Body of pancreas (tissue), 4 donors: Measurements from ENCODE around the gene KCNJ6. TPM values are rescaled to one million over a fixed set of nuclear protein-coding genes. Genes with fewer than 3 reads are reported as not detected.

ENCODE experiments used
- ATAC-seq: fragments of 150-250 bp; one replicate; pipeline ENCODE4 v1.9.1; 2016
- DNase-seq, 4 donors: peaks; one replicate each; pipeline ENCODE4 v3.0.0-alpha.2; 2019
- H3K27ac ChIP-seq, 4 donors: fragments of 200-600 bp; sonication (generic); 1 replicate in 3 of 4; 2 replicates in 1 of 4; pipeline versions ENCODE4 v1.5.1 to v1.6.1; 2016 to 2019; ENCODE audit warnings: mild to moderate bottlenecking in 1 of 4, mixed read lengths in 1 of 4, moderate library complexity in 1 of 4
- H3K27me3 ChIP-seq, 2 donors: fragments of 200-600 bp; sonication (generic); one replicate each; pipeline ENCODE4 v1.6.0; 2016; ENCODE audit warnings: mild to moderate bottlenecking in 1 of 2
- H3K36me3 ChIP-seq, 2 donors: fragments of 200-600 bp; sonication (generic); replicated peaks in 1 of 2; 2 replicates each; pipeline ENCODE4 v1.5.1; 2016; ENCODE audit warnings: low read depth in 2 of 2; ENCODE audit not compliant: insufficient read depth in 1 of 2
- H3K4me1 ChIP-seq: fragments of 200-600 bp; sonication (generic); one replicate; pipeline ENCODE4 v1.6.0; 2016
- H3K4me3 ChIP-seq, 2 donors: fragments of 200-600 bp; sonication (generic); 1 replicate in 1 of 2; 2 replicates in 1 of 2; pipeline ENCODE4 v1.5.1; 2016 to 2019
- H3K9me3 ChIP-seq, 3 donors: fragments of 200-600 bp; sonication (generic); 1 replicate in 2 of 3; 2 replicates in 1 of 3; pipeline ENCODE4 v1.5.1; 2016
- POLR2A ChIP-seq, 3 donors: fragments of 450-650 bp; IDR thresholded peaks; one replicate each; pipeline ENCODE4 v1.6.1; 2016; ENCODE audit warnings: antibody characterized with exemption in 3 of 3, mild to moderate bottlenecking in 2 of 3
- WGBS, 2 donors: methylation state at CpG; one replicate each; pipeline ENCODE4 v1.1.5; 2017; 5-methylcytosine and 5-hydroxymethylcytosine counted together
- intact Hi-C: fragments of 100-400 bp; cut with DNase I; formaldehyde crosslinking; loops from one replicate; pipeline ENCODE4 v1.15.1; 2023
- total RNA-seq, 2 donors: library from RNA; depleted of rRNA; stranded (reverse); fragments of >200 nt; gene quantifications; one replicate each; pipeline ENCODE4 v1.1.0, GENCODE V29; 2016
- TF ChIP-seq, protein P1 (sequence below), 7 experiments: fragments of 450-650 bp in 4 of 7; fragments of 200-600 bp in 3 of 7; sonication (generic) in 3 of 7; IDR thresholded peaks; one replicate each; pipeline ENCODE4 v1.5.1; 2016 to 2019; ENCODE audit warnings: antibody characterized with exemption in 7 of 7

KCNJ6 gene
- total RNA-seq, 2 donors from 2014 or later = under 0.01 to 0.78 TPM

GRCh38 chr21:37769656-37770055, 146.6 kb downstream of the KCNJ6 start:
- no peaks in the 10 kb centered on the region for H3K4me1 ChIP-seq
- H3K36me3 ChIP-seq = no peaks in the 10 kb centered on the region
- no peaks in the 10 kb centered on the region for H3K9me3 ChIP-seq
- 0% methylated on average over 1 of the region's 1 CpG for WGBS, 2 donors
- H3K4me3 ChIP-seq = no peak overlapping the region
- no peak for TF ChIP-seq POLR2A (IDR thresholded peaks at IDR 0.05)
- TF ChIP-seq, protein P1, sequence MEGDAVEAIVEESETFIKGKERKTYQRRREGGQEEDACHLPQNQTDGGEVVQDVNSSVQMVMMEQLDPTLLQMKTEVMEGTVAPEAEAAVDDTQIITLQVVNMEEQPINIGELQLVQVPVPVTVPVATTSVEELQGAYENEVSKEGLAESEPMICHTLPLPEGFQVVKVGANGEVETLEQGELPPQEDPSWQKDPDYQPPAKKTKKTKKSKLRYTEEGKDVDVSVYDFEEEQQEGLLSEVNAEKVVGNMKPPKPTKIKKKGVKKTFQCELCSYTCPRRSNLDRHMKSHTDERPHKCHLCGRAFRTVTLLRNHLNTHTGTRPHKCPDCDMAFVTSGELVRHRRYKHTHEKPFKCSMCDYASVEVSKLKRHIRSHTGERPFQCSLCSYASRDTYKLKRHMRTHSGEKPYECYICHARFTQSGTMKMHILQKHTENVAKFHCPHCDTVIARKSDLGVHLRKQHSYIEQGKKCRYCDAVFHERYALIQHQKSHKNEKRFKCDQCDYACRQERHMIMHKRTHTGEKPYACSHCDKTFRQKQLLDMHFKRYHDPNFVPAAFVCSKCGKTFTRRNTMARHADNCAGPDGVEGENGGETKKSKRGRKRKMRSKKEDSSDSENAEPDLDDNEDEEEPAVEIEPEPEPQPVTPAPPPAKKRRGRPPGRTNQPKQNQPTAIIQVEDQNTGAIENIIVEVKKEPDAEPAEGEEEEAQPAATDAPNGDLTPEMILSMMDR (IDR thresholded peaks at IDR 0.05) = no peak
- no peak overlapping the region for H3K27ac ChIP-seq
- DNase-seq (no peak), ATAC-seq (no peak)
- no peaks in the 10 kb centered on the region for H3K27me3 ChIP-seq
- intact Hi-C loops = no loop called here

DNA sequence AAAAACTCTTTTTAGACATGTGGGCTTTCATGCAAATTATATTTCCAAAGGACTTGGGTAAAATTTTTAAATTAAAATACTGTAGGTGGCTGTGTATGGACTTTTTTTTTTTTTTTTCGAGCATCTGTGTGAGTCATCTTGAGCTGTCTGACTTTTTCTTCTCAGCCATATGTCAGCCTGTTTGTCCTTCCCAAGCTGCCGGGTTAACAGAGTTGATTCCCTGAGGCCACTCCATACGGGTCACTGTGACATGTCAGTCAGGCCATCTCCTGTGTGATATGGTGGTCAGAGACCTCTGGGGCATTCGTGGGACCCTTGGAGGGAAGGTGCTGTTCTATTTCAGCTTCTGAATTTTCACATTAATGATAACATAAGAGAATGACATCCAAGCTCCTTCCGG, 148.3 kb downstream of the KCNJ6 start:
- intact Hi-C loops = no loop called here
- DNase-seq (no peak), ATAC-seq (no peak)
- Histone ChIP-seq H3K36me3 (no peaks in the 10 kb centered on the region), H3K27me3 (no peaks in the 10 kb centered on the region), H3K4me1 (no peaks in the 10 kb centered on the region), H3K9me3 (no peaks in the 10 kb centered on the region), H3K4me3 (no peak overlapping the region), H3K27ac (no peak overlapping the region)
- 29 to 38% methylated on average over 5 of the region's 5 CpGs for WGBS, 2 donors
- no peak for TF ChIP-seq POLR2A (IDR thresholded peaks at IDR 0.05)
- TF ChIP-seq, protein P1 (IDR thresholded peaks at IDR 0.05) = no peak

DNA sequence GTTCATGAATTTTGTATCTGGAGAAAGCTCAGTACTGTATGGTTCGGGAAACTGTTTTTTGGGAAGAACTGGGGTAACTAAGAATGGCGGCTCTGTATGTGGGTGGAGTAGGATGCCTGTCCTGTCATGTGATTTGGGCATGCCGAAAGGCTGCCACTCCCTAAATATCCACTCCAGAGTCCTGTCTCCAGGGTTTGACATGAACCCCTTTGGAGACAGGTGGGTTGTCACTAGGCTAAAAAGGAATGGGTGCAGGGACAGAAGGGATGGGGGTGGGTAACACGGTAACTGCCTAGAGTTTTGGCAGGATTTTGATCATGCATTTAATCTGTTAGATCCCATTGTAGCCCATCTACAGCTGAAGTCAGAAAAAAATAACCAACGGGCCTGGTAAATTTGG, 150.1 kb downstream of the KCNJ6 start:
- TF ChIP-seq, protein P1 (IDR thresholded peaks at IDR 0.05) = no peak
- no peak for TF ChIP-seq POLR2A (IDR thresholded peaks at IDR 0.05)
- H3K4me1 ChIP-seq = no peaks in the 10 kb centered on the region
- intact Hi-C loops = no loop called here
- H3K36me3 ChIP-seq = no peaks in the 10 kb centered on the region
- WGBS, 2 donors = 55 to 63% methylated on average over 5 of the region's 5 CpGs
- no peaks in the 10 kb centered on the region for H3K27me3 ChIP-seq
- no peak overlapping the region for H3K4me3 ChIP-seq
- DNase-seq = no peak
- H3K9me3 ChIP-seq = no peaks in the 10 kb centered on the region
- no peak for ATAC-seq
- H3K27ac ChIP-seq = no peak overlapping the region

- no peak overlapping the region for H3K4me3 ChIP-seq
- H3K36me3 ChIP-seq = no peaks in the 10 kb centered on the region
- WGBS, 2 donors = 55 to 69% methylated on average over 5 of the region's 5 CpGs
- no peaks in the 10 kb centered on the region for H3K4me1 ChIP-seq
- no peaks in the 10 kb centered on the region for H3K27me3 ChIP-seq
- intact Hi-C loops = no loop called here
- no peak overlapping the region for H3K27ac ChIP-seq
- H3K9me3 ChIP-seq = no peaks in the 10 kb centered on the region
- DNase-seq (no peak), ATAC-seq (no peak)
- TF ChIP-seq, protein P1 (IDR thresholded peaks at IDR 0.05) = no peak
- TF ChIP-seq POLR2A (IDR thresholded peaks at IDR 0.05) = no peak
These were observed 150.9 kb downstream of the KCNJ6 start for GRCh38 chr21:37765221-37765900.

- ATAC-seq (no peak), DNase-seq (no peak)
- WGBS, 2 donors = 38 to 46% methylated on average over 2 of the region's 2 CpGs
- Histone ChIP-seq H3K36me3 (no peaks in the 10 kb centered on the region), H3K4me3 (no peak overlapping the region), H3K9me3 (no peaks in the 10 kb centered on the region), H3K4me1 (no peaks in the 10 kb centered on the region), H3K27me3 (no peaks in the 10 kb centered on the region), H3K27ac (no peak overlapping the region)
- intact Hi-C loops = no loop called here
- TF ChIP-seq, protein P1 (IDR thresholded peaks at IDR 0.05) = no peak
- no peak for TF ChIP-seq POLR2A (IDR thresholded peaks at IDR 0.05)
These were observed 151.6 kb downstream of the KCNJ6 start for GRCh38 chr21:37764691-37765090.
